Measurements from ENCODE around the gene TSPAN14. TPM values are rescaled to one million over a fixed set of nuclear protein-coding genes. Genes with fewer than 3 reads are reported as not detected.

Gene TSPAN14
- total RNA-seq, 2 donors from 2014 or later = 56.5 to 76.6 TPM

DNA sequence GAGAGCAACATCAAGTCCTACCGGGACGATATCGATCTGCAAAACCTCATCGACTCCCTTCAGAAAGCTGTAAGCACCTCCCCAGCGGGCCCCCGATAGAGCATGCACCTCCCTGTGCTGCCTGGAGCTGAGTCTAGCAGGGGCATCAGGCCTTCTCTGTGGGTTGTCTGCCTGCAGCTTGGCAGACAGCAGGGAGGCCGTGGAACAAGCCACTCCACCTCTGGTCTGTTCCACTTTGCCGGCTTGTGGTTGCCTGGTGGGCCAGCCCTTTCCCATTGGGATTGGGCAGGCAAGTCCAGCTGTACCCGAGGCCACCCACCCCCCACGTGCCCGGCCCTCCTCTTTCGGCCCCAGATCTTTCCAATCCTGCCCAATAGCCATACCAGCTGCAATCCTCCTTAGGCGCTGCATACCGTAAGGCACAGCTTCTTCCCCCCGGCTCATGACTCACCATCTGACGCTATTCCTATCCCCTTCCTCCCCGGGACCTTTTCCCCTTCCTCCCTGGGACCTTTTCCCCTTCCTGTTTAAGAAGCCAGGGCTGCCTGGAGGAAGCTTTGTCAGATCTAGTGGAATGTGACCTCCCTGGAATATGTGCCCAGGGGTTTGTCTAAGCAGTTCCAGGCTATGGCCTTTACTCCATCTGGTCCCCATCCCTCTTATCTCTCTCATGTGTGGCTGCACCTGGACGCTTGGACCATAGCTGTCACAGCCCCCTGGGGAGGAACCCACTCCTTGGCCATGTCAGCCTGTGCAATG, 55.5 kb downstream of the TSPAN14 start:
- Mint-ChIP-seq H3K27me3 (no peaks in the 10 kb centered on the region), H3K9me3 (no peaks in the 10 kb centered on the region), H3K4me3 (no peak overlapping the region), H3K4me1 (ENCODE audit: low read depth in 2 of 2) (peaks cover 32 to 45% of the 10 kb centered on the region in 2 donors), H3K27ac (peak overlapping the region; percentile 50 to 88), H3K36me3 (peaks cover 6% of the 10 kb centered on the region)
- ATAC-seq = no peak
- DNase-seq (ENCODE audit: low spot score) = no peak

DNA sequence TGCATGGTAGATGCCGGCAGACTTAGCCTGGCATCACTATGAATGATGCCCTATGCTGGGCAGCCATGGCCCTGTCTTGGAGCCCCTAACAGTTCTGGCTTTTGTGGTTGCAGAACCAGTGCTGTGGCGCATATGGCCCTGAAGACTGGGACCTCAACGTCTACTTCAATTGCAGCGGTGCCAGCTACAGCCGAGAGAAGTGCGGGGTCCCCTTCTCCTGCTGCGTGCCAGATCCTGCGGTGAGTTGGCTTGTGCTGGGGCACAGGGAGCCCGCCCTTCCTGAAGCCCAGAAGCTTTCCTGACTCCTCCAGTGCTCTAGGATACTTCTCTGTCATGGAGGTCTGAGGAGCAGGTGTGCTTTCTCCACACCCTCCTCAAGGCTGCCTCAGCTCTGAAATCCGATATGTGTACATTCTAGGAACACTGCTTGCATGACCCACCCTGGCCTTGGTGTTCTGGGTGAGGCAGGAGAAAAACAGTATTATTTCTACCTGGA, 58.0 kb downstream of the TSPAN14 start:
- H3K9me3 Mint-ChIP-seq = no peaks in the 10 kb centered on the region
- no peaks in the 10 kb centered on the region for H3K27me3 Mint-ChIP-seq
- H3K27ac Mint-ChIP-seq = peak overlapping the region; percentile 56 to 88
- H3K4me3 Mint-ChIP-seq = no peak overlapping the region
- ATAC-seq = no peak
- H3K36me3 Mint-ChIP-seq = peaks cover 7% of the 10 kb centered on the region
- H3K4me1 Mint-ChIP-seq (ENCODE audit: low read depth in 2 of 2) = peaks cover 25 to 41% of the 10 kb centered on the region in 2 donors
- DNase-seq (ENCODE audit: low spot score) = peak; percentile 2

DNA sequence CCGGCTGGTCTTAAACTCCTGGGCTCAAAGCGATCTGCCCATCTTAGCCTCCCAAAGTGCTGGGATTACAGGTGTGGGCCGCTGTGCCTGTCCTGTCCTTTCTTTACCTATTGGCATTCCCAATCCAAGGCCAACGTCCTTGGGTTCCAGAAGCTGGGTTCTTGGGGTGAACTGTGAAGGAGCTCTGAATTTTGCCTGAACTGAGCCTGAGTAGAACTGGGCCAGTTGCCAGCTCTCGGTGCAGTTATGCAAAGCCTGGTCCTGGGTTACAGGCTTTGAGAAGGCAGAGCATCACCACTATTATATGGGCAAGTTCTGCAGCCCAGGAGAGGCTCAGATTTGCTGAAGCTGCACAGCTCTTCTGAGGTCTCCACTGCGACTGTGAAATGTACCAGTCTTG, 59.0 kb downstream of the TSPAN14 start:
- H3K27ac Mint-ChIP-seq = peak overlapping the region in 1 of 2 donors; percentile 56
- no peak for ATAC-seq
- H3K9me3 Mint-ChIP-seq = no peaks in the 10 kb centered on the region
- no peak for DNase-seq (ENCODE audit: low spot score)
- peaks cover 9% of the 10 kb centered on the region for H3K36me3 Mint-ChIP-seq
- H3K4me3 Mint-ChIP-seq = no peak overlapping the region
- peaks cover 26 to 43% of the 10 kb centered on the region in 2 donors for H3K4me1 Mint-ChIP-seq (ENCODE audit: low read depth in 2 of 2)
- no peaks in the 10 kb centered on the region for H3K27me3 Mint-ChIP-seq

DNA sequence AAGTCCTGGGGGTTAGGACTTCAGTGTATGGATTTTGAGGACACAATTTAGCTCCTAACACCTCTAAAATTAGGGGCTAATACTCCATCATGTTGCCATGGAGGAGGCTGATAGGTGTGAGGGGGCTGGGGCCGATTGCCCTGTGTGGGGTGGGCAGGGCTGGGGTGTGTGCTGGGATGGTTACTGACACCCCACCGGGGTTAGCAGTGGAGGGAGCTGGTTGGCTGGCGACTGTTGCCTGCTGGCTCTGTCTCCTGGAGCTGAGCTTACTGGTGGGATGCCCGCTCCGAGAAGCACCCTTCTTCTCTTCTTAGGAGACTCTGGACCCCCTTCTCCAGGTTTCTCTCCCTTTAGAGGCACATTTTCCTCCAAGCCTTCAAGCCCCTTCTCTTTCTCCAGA, 61.4 kb downstream of the TSPAN14 start:
- Mint-ChIP-seq H3K4me1 (ENCODE audit: low read depth in 2 of 2) (peaks cover 33 to 49% of the 10 kb centered on the region in 2 donors), H3K27me3 (no peaks in the 10 kb centered on the region), H3K36me3 (peaks cover 4% of the 10 kb centered on the region), H3K4me3 (no peak overlapping the region), H3K9me3 (no peaks in the 10 kb centered on the region), H3K27ac (no peak overlapping the region)
- DNase-seq (ENCODE audit: low spot score) = no peak
- no peak for ATAC-seq

DNA sequence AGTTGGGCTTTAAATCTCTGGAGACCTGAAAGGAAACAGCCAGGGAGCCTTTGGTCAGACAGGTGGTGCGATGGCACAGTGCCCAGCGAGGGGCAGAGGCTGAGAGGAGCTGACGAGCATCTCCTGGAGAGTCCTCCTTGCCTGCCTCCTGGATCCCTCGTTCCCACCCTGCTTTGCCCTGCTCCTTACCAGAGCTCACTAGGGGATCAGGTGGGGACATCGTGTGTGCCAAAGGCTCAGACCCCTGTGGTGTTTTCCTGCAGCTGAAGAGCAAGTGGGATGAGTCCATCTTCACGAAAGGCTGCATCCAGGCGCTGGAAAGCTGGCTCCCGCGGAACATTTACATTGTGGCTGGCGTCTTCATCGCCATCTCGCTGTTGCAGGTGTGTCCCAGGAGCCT, 61.8 kb downstream of the TSPAN14 start:
- H3K36me3 Mint-ChIP-seq = peaks cover 4% of the 10 kb centered on the region
- H3K27ac Mint-ChIP-seq = peak overlapping the region; percentile 46 to 87

DNA sequence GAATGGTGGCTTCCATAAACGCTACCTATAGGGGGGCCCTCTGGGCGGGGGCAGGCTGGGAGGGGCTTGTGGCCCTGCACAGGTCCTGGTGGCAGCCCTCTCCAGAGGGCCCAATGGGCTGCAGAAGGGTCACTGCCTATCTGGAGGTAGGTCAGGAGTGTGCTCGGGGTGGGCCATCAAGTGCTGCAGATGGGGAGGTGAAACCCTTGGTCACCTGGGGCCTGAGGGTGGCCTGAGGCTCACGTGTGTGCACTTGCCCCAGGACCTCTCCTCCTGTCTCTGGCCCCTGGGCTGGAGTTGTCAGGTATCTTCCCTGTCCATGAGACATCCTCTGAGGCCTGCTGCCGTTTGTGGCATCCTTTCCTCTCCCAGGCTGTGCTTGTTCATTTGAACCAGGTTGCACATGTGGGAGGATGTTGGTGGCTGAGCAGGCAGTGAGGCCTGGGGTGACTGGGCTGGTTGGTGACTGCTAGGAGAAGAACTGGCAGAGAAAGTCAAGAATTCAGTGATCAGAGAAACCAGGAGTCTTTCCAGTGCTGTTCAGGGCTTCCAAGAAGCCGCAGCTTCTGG, 62.5 kb downstream of the TSPAN14 start:
- DNase-seq (ENCODE audit: low spot score) = no peak
- no peak for ATAC-seq
- Mint-ChIP-seq H3K27ac (peak overlapping the region; percentile 46 to 87), H3K36me3 (peaks cover 4% of the 10 kb centered on the region), H3K9me3 (no peaks in the 10 kb centered on the region), H3K4me3 (no peak overlapping the region), H3K4me1 (ENCODE audit: low read depth in 2 of 2) (peaks cover 24 to 45% of the 10 kb centered on the region in 2 donors), H3K27me3 (no peaks in the 10 kb centered on the region)

More for the DNA sequence above, 61.8 kb downstream of the TSPAN14 start:
- H3K4me1 Mint-ChIP-seq (ENCODE audit: low read depth in 2 of 2) = peaks cover 30 to 51% of the 10 kb centered on the region in 2 donors
- ATAC-seq = no peak
- H3K9me3 Mint-ChIP-seq = no peaks in the 10 kb centered on the region
- no peak overlapping the region for H3K4me3 Mint-ChIP-seq
- no peak for DNase-seq (ENCODE audit: low spot score)
- H3K27me3 Mint-ChIP-seq = no peaks in the 10 kb centered on the region

DNA sequence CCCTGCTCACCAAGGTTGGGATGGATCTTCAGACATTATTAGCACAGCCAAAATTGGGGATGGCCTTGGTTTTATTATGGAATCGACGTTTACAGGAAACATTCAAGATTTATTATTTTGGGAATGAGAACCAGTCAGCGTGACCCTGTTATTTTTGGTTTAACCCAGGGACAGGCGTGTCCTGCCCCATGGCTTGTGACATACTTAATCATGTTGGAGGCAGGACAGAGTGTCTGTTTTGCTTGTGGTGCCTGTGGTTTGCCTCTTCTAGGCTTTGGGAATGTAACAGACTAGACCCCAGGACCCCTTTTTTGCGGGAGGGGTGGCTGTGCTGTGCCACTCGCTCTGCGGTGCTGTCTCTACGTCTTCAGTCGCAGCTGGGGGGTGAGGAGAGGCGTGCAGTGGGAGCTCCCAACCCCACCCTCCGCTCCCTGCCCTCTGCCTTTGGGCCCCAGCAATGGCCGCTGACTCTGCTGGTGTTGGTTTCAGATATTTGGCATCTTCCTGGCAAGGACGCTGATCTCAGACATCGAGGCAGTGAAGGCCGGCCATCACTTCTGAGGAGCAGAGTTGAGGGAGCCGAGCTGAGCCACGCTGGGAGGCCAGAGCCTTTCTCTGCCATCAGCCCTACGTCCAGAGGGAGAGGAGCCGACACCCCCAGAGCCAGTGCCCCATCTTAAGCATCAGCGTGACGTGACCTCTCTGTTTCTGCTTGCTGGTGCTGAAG, 63.5 kb downstream of the TSPAN14 start:
- Mint-ChIP-seq H3K27ac (peak overlapping the region; percentile 46 to 87), H3K36me3 (peaks cover 4% of the 10 kb centered on the region), H3K27me3 (no peaks in the 10 kb centered on the region), H3K4me1 (ENCODE audit: low read depth in 2 of 2) (peaks cover 21 to 38% of the 10 kb centered on the region in 2 donors), H3K4me3 (no peak overlapping the region), H3K9me3 (no peaks in the 10 kb centered on the region)
- ATAC-seq (no peak), DNase-seq (ENCODE audit: low spot score) (no peak)

DNA sequence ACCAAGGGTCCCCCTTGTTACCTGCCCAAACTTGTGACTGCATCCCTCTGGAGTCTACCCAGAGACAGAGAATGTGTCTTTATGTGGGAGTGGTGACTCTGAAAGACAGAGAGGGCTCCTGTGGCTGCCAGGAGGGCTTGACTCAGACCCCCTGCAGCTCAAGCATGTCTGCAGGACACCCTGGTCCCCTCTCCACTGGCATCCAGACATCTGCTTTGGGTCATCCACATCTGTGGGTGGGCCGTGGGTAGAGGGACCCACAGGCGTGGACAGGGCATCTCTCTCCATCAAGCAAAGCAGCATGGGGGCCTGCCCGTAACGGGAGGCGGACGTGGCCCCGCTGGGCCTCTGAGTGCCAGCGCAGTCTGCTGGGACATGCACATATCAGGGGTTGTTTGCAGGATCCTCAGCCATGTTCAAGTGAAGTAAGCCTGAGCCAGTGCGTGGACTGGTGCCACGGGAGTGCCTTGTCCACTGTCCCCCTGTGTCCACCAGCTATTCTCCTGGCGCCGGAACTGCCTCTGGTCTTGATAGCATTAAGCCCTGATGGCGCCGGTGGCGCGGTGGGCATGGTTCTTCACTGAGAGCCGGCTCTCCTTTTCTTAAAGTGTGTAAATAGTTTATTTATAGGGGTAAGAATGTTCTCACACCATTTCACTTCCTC, 64.2 kb downstream of the TSPAN14 start:
- ATAC-seq (no peak), DNase-seq (ENCODE audit: low spot score) (no peak)
- Mint-ChIP-seq H3K4me1 (ENCODE audit: low read depth in 2 of 2) (peaks cover 21 to 38% of the 10 kb centered on the region in 2 donors), H3K27ac (peak overlapping the region; percentile 46 to 60), H3K9me3 (no peaks in the 10 kb centered on the region), H3K27me3 (no peaks in the 10 kb centered on the region), H3K4me3 (no peak overlapping the region), H3K36me3 (peaks cover 4% of the 10 kb centered on the region)

DNA sequence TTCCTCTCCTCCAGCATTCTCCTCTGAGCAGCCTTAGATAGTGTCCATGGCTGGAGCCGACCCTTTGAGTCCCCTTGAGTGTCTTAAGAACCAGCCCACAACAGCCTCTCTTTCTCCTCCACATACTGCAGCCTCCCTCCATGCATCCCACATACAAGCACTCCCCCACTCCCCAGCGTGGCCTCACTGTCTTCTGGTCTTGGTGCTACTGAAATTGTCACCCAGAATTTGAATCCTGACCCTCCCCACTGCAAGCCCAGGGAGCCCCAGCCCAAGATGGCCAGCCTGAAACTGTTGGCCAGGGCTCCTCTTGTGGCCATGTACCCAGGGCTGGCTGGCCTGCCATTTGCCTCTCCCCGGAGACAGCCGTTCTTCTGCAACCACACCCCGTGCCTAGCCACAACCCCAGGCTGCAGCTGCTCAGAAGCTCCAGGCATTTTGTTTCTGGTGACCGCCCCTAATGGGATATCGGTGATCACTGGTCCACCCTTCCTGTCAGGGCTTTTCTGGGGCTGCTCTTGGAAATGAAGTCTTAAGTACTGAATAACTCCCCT, 64.8 kb downstream of the TSPAN14 start:
- ATAC-seq = no peak
- Mint-ChIP-seq H3K27me3 (no peaks in the 10 kb centered on the region), H3K9me3 (no peaks in the 10 kb centered on the region), H3K4me3 (no peak overlapping the region), H3K4me1 (ENCODE audit: low read depth in 2 of 2) (peaks cover 21 to 42% of the 10 kb centered on the region in 2 donors), H3K36me3 (peaks cover 4% of the 10 kb centered on the region), H3K27ac (peak overlapping the region in 1 of 2 donors; percentile 60)
- DNase-seq (ENCODE audit: low spot score) = no peak

DNA sequence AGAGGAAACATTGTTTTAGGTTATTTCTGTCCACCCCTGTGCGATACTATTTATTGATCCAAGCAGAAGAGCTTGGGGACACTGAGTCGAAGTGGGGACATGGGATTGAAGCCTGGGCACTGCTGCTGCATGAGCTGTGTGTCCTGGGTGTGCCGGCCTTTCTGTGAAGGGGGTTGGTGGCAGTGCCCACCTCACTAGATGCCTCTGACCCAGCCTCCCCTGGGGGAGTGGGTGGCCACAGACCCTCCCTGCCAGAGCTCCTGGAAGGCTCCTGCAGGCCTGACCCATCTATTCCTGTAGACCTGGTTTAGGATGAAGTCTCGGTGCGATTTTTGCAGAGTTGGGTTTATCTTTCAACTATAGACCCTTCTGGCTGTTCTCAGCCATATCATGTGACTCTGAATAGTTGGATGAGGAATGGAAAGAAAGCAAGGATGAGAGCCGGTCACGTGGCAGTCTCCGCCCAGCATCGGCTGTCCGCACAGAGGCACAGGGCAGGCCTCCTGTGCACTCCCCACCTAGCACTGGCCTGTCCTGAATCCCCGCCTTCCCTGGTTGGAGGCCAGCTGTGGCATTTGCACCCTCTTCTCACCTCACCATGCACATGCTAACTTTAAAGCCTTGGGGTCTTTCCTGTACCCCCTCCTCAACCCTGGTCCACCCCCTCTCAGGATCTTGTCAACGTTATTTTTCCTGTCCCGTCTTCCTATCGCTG, 66.0 kb downstream of the TSPAN14 start:
- H3K27me3 Mint-ChIP-seq = no peaks in the 10 kb centered on the region
- no peak overlapping the region for H3K4me3 Mint-ChIP-seq
- H3K4me1 Mint-ChIP-seq (ENCODE audit: low read depth in 2 of 2) = peaks cover 21 to 42% of the 10 kb centered on the region in 2 donors
- no peaks in the 10 kb centered on the region for H3K9me3 Mint-ChIP-seq
- peaks cover 4% of the 10 kb centered on the region for H3K36me3 Mint-ChIP-seq
- DNase-seq (ENCODE audit: low spot score) = no peak
- no peak for ATAC-seq
- H3K27ac Mint-ChIP-seq = peak overlapping the region; percentile 15 to 47

DNA sequence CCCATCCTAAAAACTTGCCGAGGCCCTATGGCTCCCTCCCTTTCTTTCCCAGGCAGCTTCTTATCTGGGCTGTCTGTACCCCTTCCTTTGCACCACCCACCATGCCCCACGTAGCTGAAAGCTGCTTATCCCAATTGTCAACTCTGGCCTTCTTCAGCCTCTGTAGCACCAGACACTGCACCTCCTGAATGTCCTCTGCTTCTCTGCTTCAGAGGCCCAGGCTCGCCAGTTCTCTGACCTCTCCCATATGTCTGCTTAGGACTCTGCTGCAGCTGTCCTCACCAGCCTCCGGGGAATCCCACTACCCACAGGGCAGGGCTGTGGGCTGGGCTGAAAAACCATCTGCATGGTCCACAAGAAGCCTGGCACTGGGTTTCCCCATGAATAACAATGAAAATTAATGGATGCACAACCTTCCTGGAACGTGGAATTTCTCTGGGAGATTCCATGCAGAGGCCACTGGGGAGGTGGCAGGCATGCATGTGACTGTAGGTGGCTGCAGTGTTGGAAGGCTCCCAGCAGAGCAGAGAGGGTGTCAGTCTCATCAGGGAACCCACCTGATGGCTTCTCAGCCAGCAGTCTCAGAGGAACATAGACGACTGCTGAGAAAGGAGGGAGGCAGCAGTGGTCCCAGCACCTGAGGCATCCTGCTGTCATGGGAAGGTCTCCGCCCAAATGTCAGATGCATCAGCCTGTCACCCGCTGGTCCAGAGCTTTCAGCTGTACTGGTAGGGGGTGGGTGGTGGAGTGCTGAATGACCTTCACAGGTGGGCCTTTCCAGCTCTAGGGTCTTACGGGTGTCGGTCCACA, 66.8 kb downstream of the TSPAN14 start:
- Mint-ChIP-seq H3K4me1 (ENCODE audit: low read depth in 2 of 2) (peaks cover 24 to 47% of the 10 kb centered on the region in 2 donors), H3K4me3 (no peak overlapping the region), H3K27me3 (no peaks in the 10 kb centered on the region), H3K27ac (peak overlapping the region; percentile 15 to 47), H3K36me3 (peaks cover 4% of the 10 kb centered on the region), H3K9me3 (no peaks in the 10 kb centered on the region)
- ATAC-seq = no peak
- DNase-seq (ENCODE audit: low spot score) = no peak

DNA sequence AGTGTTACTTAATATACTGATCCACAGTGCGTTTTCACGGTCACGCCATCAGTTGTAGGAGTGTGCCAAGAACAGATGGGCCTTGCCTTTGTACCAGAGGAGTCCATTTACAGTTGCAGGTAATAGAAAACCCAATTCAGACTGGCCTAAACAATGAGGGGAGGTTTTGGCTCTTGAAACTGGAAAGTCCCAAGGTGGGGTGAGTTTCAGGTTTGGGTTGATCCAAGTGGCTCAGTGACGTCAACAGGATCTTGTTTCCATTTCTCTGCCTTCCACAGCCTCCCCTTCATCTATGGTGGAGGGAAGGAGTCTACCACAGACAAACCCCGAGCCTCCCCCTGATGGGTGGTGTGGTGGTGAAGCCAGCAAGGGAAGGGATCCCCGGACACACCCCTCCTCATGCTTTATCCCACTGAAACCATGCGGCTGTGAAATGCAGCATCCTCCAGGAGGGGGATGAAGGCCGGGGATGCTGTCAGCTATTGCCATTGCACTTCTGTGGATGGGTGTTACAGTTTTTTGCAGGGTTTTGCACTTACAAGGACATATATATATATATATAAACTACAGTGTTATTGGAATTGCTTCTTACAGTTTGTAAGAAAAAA, 68.8 kb downstream of the TSPAN14 start:
- Mint-ChIP-seq H3K4me1 (ENCODE audit: low read depth in 2 of 2) (peaks cover 25 to 44% of the 10 kb centered on the region in 2 donors), H3K27me3 (no peaks in the 10 kb centered on the region), H3K9me3 (no peaks in the 10 kb centered on the region), H3K27ac (peak overlapping the region in 1 of 2 donors; percentile 50), H3K36me3 (no peaks in the 10 kb centered on the region), H3K4me3 (no peak overlapping the region)
- ATAC-seq (no peak), DNase-seq (ENCODE audit: low spot score) (no peak)

All from natural killer cell treated with Interleukin-12 subunit alpha and Interleukin-12 subunit beta and Interleukin-15 and Interleukin-18, amount 100 ng/mL, for 72 hours (primary cell).